ENCODE results near the gene CIDEB. TPM values are rescaled to one million over a fixed set of nuclear protein-coding genes. Genes with fewer than 3 reads are reported as not detected.

The CIDEB gene
- total and polyA plus RNA-seq, 10 of the 15 experiments (the other 5 are each of a cell fraction or from before 2014, with no cell fraction given) = 0.34 to 6.3 (median 3.2) TPM

DNA sequence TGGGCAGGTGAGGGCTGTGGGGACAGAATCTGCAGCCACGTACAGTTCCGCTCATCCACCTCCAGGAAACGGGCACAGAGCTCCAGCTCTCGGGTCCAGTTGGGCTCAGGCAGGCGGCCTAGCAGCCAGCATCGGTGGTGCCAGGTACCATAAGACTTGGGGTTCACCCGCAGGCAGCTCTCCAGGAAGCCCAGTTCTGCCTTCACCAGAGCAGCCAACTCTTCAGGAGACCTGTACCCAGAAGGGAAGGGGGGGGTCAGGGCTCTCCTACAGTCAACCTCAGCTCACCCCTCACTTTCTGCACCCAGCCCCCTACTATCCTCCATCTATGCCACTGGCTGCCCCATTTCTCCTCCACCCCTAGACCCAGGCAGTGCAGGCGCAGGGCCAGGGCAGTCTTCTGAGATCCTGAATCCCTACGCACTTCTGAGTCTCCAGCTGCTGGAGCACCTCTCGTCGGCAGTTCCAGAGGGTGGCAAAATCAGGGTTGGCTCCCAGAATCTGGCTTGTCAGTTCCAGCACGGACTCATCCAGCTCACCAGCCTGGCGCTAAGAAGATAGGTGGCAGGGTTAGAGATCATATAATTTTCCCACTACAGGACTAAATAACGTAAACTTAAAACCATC, 37.8 kb downstream of the CIDEB start:
- POLR2A ChIA-PET = interaction anchor here (0.8 to 10.9 kb wide), 10 partner anchors 11 to 74 kb away, joined by 3 to 171 read pairs (median 4); partner anchors contain the start of genes DHRS1, MDP1, NOP9 and RIPK3
- FAIRE-seq = no peak
- CTCF ChIA-PET = interaction anchor here (1.0 to 17.1 kb wide), 12 partner anchors 8 to 161 kb away, joined by 3 to 269 read pairs (median 10); partner anchors contain the start of genes CBLN3, CIDEB, DHRS1 and IRF9
- no peak overlapping the region; the same call in 1 of the 2 replicates for H3K27ac ChIP-seq (ENCODE audit: control insufficient read depth, insufficient read depth)
- peaks cover 3 to 18% of the 10 kb centered on the region in 2 experiments; a peak in 3 of 4 replicates for H3K36me3 ChIP-seq (ENCODE audit: control insufficient read depth in 2 of 2, insufficient read depth in 2 of 2, low read length in 1 of 2)
- ATAC-seq = no peak
- no peaks in the 10 kb centered on the region for H3K9me3 ChIP-seq (replicated peaks; ENCODE audit: control insufficient read depth, insufficient read depth, low read length)
- no peaks in the 10 kb centered on the region for H3K27me3 ChIP-seq (replicated peaks in 1 of 2; ENCODE audit: control insufficient read depth in 2 of 2, insufficient read depth in 2 of 2, low read length in 1 of 2)
- peaks cover 12% of the 10 kb centered on the region for H3K79me2 ChIP-seq (ENCODE audit: control insufficient read depth, insufficient read depth, low read length)
- BruUV-seq (replicated peaks) = TSS peak; percentile 67
- SMC1A ChIA-PET (ENCODE audit: uncharacterized antibody, unreplicated experiment) = interaction anchor here (0.8 to 8.9 kb wide), 11 partner anchors 10 to 156 kb away, joined by 3 to 141 read pairs (median 5); partner anchors contain the start of genes DCAF11, DHRS1, NOP9 and TINF2
- no peak for DNase-seq (ENCODE audit: low read depth, low spot score)
- H3K4me3 ChIP-seq = peak overlapping the region; percentile 88; the same call in 1 of the 2 replicates
- peak overlapping the region; percentile 35 for H3K4me2 ChIP-seq (ENCODE audit: control insufficient read depth, insufficient read depth)
- RAD21 ChIA-PET (ENCODE audit: unreplicated experiment) = interaction anchor here (1.8 to 5.6 kb wide), 4 partner anchors 23 to 109 kb away, joined by 5 to 59 read pairs (median 39); partner anchors contain the start of genes IRF9 and TINF2
- peaks cover 21% of the 10 kb centered on the region for H3K4me1 ChIP-seq (ENCODE audit: control insufficient read depth, insufficient read depth, low read length)
- no peak overlapping the region; the same call in 1 of the 2 replicates for H3K9ac ChIP-seq (ENCODE audit: control insufficient read depth, insufficient read depth, low read length)
- no peaks in the 10 kb centered on the region for H4K20me1 ChIP-seq (ENCODE audit: control insufficient read depth, insufficient read depth)
- WGBS (ENCODE audit: insufficient coverage, insufficient replicate concordance, low lambda C conversion rate, missing lambda C conversion rate) = 97% methylated on average over 14 of the region's 14 CpGs
- intact Hi-C loops (cut with micrococcal nuclease; ENCODE audit: unreplicated experiment) (loop anchor here (2.0 kb wide), 1 partner anchor 53 kb away; the partner anchor contains the start of gene MDP1), in situ Hi-C loops (cut with MboI) (no loop called here)
- H2AFZ ChIP-seq (ENCODE audit: control insufficient read depth, low read depth, low read length) = no peak overlapping the region
- TF ChIP-seq, protein P1, sequence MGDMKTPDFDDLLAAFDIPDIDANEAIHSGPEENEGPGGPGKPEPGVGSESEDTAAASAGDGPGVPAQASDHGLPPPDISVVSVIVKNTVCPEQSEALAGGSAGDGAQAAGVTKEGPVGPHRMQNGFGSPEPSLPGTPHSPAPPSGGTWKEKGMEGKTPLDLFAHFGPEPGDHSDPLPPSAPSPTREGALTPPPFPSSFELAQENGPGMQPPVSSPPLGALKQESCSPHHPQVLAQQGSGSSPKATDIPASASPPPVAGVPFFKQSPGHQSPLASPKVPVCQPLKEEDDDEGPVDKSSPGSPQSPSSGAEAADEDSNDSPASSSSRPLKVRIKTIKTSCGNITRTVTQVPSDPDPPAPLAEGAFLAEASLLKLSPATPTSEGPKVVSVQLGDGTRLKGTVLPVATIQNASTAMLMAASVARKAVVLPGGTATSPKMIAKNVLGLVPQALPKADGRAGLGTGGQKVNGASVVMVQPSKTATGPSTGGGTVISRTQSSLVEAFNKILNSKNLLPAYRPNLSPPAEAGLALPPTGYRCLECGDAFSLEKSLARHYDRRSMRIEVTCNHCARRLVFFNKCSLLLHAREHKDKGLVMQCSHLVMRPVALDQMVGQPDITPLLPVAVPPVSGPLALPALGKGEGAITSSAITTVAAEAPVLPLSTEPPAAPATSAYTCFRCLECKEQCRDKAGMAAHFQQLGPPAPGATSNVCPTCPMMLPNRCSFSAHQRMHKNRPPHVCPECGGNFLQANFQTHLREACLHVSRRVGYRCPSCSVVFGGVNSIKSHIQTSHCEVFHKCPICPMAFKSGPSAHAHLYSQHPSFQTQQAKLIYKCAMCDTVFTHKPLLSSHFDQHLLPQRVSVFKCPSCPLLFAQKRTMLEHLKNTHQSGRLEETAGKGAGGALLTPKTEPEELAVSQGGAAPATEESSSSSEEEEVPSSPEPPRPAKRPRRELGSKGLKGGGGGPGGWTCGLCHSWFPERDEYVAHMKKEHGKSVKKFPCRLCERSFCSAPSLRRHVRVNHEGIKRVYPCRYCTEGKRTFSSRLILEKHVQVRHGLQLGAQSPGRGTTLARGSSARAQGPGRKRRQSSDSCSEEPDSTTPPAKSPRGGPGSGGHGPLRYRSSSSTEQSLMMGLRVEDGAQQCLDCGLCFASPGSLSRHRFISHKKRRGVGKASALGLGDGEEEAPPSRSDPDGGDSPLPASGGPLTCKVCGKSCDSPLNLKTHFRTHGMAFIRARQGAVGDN (IDR thresholded peaks at IDR 0.05) = no peak
- no peak for TF ChIP-seq REST (IDR thresholded peaks at IDR 0.05; ENCODE audit: low read depth, low read length)
- no peak for TF ChIP-seq TCF7 (IDR thresholded peaks at IDR 0.05; ENCODE audit: borderline replicate concordance)
- TF ChIP-seq TARDBP (IDR thresholded peaks at IDR 0.05; ENCODE audit: borderline replicate concordance) = no peak
- no peak for TF ChIP-seq SMAD5 (IDR thresholded peaks at IDR 0.05; ENCODE audit: low read depth)
- no peak for TF ChIP-seq ZNF622 (IDR thresholded peaks at IDR 0.05)
- TF ChIP-seq CEBPZ (IDR thresholded peaks at IDR 0.05; ENCODE audit: low read depth, low read length) = no peak
- TF ChIP-seq NFYA (IDR thresholded peaks at IDR 0.05; ENCODE audit: borderline replicate concordance, low read depth, low read length) = no peak
- TF ChIP-seq FOXM1 (IDR thresholded peaks at IDR 0.05; ENCODE audit: low read depth, low read length) = no peak
- TF ChIP-seq RCOR1 (conservative IDR thresholded peaks at IDR 0.05; ENCODE audit: low read depth, low read length) = no peak
- no peak for TF ChIP-seq DPF2 (IDR thresholded peaks at IDR 0.05)
